ENCODE data around the gene ATP2B2. TPM values are rescaled to one million over a fixed set of nuclear protein-coding genes. Genes with fewer than 3 reads are reported as not detected.

Gene ATP2B2
- total and polyA plus RNA-seq, 2 donors from 2014 or later: 0.19 to 0.22 TPM

DNA sequence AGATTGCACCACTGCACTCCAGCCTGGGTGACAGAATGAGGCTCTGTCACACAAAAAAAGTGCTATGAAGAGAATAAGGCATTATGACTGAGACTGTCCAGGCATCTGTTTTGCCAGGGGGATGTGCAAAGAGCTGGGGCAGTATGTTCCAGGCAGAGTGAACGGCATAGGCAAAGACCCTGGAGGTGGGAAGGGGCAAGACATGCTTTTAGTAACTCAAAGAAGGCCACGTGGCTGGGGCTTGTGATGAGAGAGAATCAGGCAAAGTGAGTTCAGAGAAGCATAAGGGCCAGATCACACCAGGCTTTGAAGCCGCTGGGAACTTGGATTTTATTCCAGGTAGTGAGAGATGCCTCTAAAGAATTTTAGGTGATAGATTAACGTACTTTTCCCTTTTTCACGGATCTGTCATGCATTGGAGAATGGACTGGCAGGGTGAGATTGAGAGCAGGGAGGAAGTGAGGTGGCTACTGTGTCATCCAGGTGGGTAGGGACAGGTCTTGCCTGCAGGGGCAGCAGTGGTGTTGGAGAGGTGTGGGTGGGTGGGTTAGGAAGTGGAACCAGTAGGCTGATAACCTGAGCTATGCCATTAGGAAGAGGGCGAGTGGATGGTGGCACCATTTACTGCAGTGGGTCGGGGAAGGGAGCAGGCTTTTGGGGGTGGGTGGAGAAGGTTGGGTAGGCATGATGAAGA lies 31.7 kb downstream of the ATP2B2 start:
- H3K27me3 ChIP-seq (ENCODE audit: control insufficient read depth, insufficient read depth, low read length): no peaks in the 10 kb centered on the region
- no peak for FAIRE-seq

DNA sequence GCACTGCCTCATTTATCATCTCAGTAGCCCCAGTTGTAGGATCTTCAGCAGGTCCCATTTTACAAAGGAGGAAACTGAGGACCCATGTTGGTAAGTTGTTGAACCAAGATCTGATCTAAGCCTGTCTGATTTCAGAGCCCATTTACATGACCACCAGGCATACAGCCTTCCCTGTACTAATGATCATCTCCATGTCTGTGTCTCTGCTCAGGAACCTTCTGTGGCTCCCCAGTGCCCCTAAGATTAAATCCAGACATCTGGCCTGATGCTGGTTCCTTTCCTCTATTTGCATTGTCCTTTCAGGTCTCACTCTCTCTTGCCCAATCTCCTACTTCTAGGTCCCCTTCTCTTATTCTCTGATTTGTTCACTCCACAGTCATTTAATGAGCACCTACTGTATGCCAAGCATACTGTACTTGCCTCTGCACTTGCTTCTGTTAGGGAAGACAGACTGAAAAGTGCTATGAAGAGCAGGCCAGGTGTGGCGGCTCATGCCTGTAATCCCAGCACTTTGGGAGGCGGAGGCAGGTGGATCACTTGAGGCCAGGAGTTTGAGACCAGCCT lies 32.4 kb downstream of the ATP2B2 start:
- DNase-seq (peak in 1 of 5 donors; percentile 9), FAIRE-seq (no peak)
- no peaks in the 10 kb centered on the region for H3K27me3 ChIP-seq (ENCODE audit: control insufficient read depth, insufficient read depth, low read length)
- H3K9me3 ChIP-seq (ENCODE audit: control insufficient read depth in 2 of 3, insufficient read depth in 1 of 3, low read length in 3 of 3): no peaks in the 10 kb centered on the region
- no peak overlapping the region for H3K4me3 ChIP-seq (ENCODE audit: low read length in 3 of 3)
- intact Hi-C loops (cut with DNase I): no loop called here
- no peaks in the 10 kb centered on the region for H3K36me3 ChIP-seq (ENCODE audit: control insufficient read depth in 2 of 3, insufficient read depth in 3 of 3, low read length in 3 of 3)
- no peaks in the 10 kb centered on the region for H3K4me1 ChIP-seq (ENCODE audit: control insufficient read depth in 2 of 3, insufficient read depth in 2 of 3, low read depth in 1 of 3, low read length in 3 of 3)
- no peak overlapping the region for H3K27ac ChIP-seq (ENCODE audit: low read depth in 2 of 2, low read length in 2 of 2)
- no peak overlapping the region for H3K9ac ChIP-seq (ENCODE audit: low read length in 3 of 3)
- TF ChIP-seq, protein P1, sequence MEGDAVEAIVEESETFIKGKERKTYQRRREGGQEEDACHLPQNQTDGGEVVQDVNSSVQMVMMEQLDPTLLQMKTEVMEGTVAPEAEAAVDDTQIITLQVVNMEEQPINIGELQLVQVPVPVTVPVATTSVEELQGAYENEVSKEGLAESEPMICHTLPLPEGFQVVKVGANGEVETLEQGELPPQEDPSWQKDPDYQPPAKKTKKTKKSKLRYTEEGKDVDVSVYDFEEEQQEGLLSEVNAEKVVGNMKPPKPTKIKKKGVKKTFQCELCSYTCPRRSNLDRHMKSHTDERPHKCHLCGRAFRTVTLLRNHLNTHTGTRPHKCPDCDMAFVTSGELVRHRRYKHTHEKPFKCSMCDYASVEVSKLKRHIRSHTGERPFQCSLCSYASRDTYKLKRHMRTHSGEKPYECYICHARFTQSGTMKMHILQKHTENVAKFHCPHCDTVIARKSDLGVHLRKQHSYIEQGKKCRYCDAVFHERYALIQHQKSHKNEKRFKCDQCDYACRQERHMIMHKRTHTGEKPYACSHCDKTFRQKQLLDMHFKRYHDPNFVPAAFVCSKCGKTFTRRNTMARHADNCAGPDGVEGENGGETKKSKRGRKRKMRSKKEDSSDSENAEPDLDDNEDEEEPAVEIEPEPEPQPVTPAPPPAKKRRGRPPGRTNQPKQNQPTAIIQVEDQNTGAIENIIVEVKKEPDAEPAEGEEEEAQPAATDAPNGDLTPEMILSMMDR (IDR thresholded peaks at IDR 0.05; ENCODE audit: borderline replicate concordance, extremely low read depth, insufficient read depth): no peak

More for the DNA sequence above, 31.7 kb downstream of the ATP2B2 start:
- TF ChIP-seq, protein P1 (IDR thresholded peaks at IDR 0.05; ENCODE audit: borderline replicate concordance, extremely low read depth, insufficient read depth): no peak
- DNase-seq: peak in 1 of 5 donors; percentile 48
- Histone ChIP-seq H3K4me1 (ENCODE audit: control insufficient read depth in 2 of 3, insufficient read depth in 2 of 3, low read depth in 1 of 3, low read length in 3 of 3) (no peaks in the 10 kb centered on the region), H3K27ac (ENCODE audit: low read depth in 2 of 2, low read length in 2 of 2) (no peak overlapping the region), H3K9me3 (ENCODE audit: control insufficient read depth in 2 of 3, insufficient read depth in 1 of 3, low read length in 3 of 3) (no peaks in the 10 kb centered on the region), H3K36me3 (ENCODE audit: control insufficient read depth in 2 of 3, insufficient read depth in 3 of 3, low read length in 3 of 3) (no peaks in the 10 kb centered on the region), H3K9ac (ENCODE audit: low read length in 3 of 3) (no peak overlapping the region), H3K4me3 (ENCODE audit: low read length in 3 of 3) (no peak overlapping the region)
- intact Hi-C loops (cut with DNase I): no loop called here

DNA sequence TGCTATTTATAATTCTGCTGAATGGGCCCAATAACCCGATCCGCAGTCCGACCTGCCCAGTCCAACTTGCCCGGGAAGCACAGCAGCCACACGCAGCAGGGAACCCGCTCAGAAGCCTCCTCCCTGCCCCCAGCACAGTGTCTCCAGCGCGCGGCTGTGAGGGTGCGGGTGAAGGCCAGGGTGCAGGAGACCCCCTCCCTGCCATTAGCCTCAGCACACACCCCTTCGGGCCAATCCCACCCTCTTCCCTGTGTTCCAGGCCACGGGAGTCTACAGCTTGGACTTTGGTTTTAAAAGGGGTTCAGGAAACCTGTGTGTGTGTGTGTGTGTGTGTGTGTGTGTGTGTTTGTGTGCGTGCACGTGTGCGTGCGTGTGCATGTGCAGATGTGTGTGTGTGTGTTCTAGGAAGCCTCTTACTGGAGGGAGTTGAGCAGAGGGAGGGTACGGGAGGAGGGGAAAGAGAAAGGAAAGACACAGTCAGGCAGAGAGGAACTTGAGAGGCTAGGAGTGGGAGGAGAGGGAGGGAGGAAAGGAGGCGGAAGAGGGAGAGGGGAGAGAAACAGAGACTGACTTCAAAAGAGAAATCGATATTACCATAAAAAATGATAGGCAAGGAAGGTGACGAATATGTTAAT lies 34.2 kb downstream of the ATP2B2 start:
- peak in 4 of 5 donors; percentile 75 to 88 (median 83) for DNase-seq
- no peaks in the 10 kb centered on the region for H3K36me3 ChIP-seq (ENCODE audit: control insufficient read depth in 2 of 3, insufficient read depth in 3 of 3, low read length in 3 of 3)
- intact Hi-C loops (cut with DNase I): no loop called here
- H3K27me3 ChIP-seq (ENCODE audit: control insufficient read depth, insufficient read depth, low read length): no peaks in the 10 kb centered on the region
- no peaks in the 10 kb centered on the region for H3K4me1 ChIP-seq (ENCODE audit: control insufficient read depth in 2 of 3, insufficient read depth in 2 of 3, low read depth in 1 of 3, low read length in 3 of 3)
- TF ChIP-seq, protein P1 (IDR thresholded peaks at IDR 0.05; ENCODE audit: borderline replicate concordance, extremely low read depth, insufficient read depth): no peak
- no peaks in the 10 kb centered on the region for H3K9me3 ChIP-seq (ENCODE audit: control insufficient read depth in 2 of 3, insufficient read depth in 1 of 3, low read length in 3 of 3)
- peak overlapping the region in 1 of 3 donors; percentile 37 for H3K4me3 ChIP-seq (ENCODE audit: low read length in 3 of 3)
- no peak for FAIRE-seq
- H3K9ac ChIP-seq (ENCODE audit: low read length in 3 of 3): no peak overlapping the region
- H3K27ac ChIP-seq (ENCODE audit: low read depth in 2 of 2, low read length in 2 of 2): no peak overlapping the region

Measured in kidney (tissue), 14 donors.